HepG2 (cell line): Measurements from ENCODE around the gene PIK3CA. TPM values are rescaled to one million over a fixed set of nuclear protein-coding genes. Genes with fewer than 3 reads are reported as not detected.
A peak's percentile ranks its signal among the peaks of the same experiment; 100 is the strongest.
"Not testable (repeated sequence)": the region's sequence is repeated elsewhere in the genome, so short reads cannot be mapped to it uniquely, and the experiment has no call there.

Source experiments
- ATAC-seq: fragments of 200-7000 bp; cut with Tn5 transposase; 3 replicates; pipeline ENCODE4 v1.9.1; 2020; ENCODE audit warnings: mild to moderate bottlenecking, moderate library complexity
- BruUV-seq: library from RNA; stranded (reverse); fragments of 400-500 nt; replicated peaks from 2 replicates; lab custom pipeline; 2021; lab: Mats Ljungman, UMichigan
- CTCF ChIA-PET: fragments of 300-600 bp; formaldehyde crosslinking; extraction: SDS; loops from one replicate; lab custom pipeline; 2021; ENCODE audit warnings: low total read pairs, inconsistent platforms, low intra/inter-chr PET ratio; lab: Yijun Ruan, JAX
- POLR2A ChIA-PET: fragments of 350-600 bp; sonication (Branson Sonifier 250); formaldehyde crosslinking; loops from one replicate; lab custom pipeline; 2020; ENCODE audit warnings: antibody characterized with exemption, inconsistent platforms; lab: Yijun Ruan, JAX
- DNase-seq: peaks from one replicate; pipeline ENCODE4 v3.0.0-alpha.2; 2015; ENCODE audit warnings: low spot score
- FAIRE-seq: peaks from 3 replicates; lab custom pipeline; 2011; peaks lifted over from hg19 to GRCh38; lab: Jason Lieb, UNC
- H2AFZ ChIP-seq: one replicate; pipeline ENCODE4 v1.6.1; 2011; ENCODE audit warnings: low read length, inconsistent platforms
- H3K27ac ChIP-seq: fragments of 300-600 bp; 3 replicates; pipeline ENCODE4 v1.8.0; 2011; ENCODE audit warnings: mixed run types, mild to moderate bottlenecking, mixed read lengths, low read length, inconsistent platforms; ENCODE audit not compliant: insufficient read depth; ENCODE audit errors: extremely low read length
- H3K27me3 ChIP-seq, 2 experiments: fragments of 200-600 bp in 1 of 2; 2 replicates in 1 of 2; 3 replicates in 1 of 2; pipeline versions ENCODE4 v1.6.0 to v1.8.0; 2011; ENCODE audit warnings: low read length in 2 of 2, mild to moderate bottlenecking in 2 of 2, moderate library complexity in 2 of 2, inconsistent platforms in 1 of 2; ENCODE audit not compliant: insufficient read depth in 2 of 2, control insufficient read depth in 1 of 2
- H3K36me3 ChIP-seq, 2 experiments: fragments of 200-600 bp in 1 of 2; replicated peaks in 1 of 2; 2 replicates in 1 of 2; 3 replicates in 1 of 2; pipeline versions ENCODE4 v1.5.1 to v1.8.0; 2011; ENCODE audit warnings: low read length in 2 of 2, inconsistent platforms in 1 of 2; ENCODE audit not compliant: insufficient read depth in 2 of 2, control insufficient read depth in 1 of 2
- H3K4me1 ChIP-seq: 2 replicates; pipeline ENCODE4 v1.5.1; 2012; ENCODE audit warnings: low read length, inconsistent platforms; ENCODE audit not compliant: insufficient read depth
- H3K4me2 ChIP-seq: 2 replicates; pipeline ENCODE4 v1.6.0; 2011; ENCODE audit warnings: low read depth, low read length, inconsistent platforms
- H3K4me3 ChIP-seq, 3 experiments: fragments of 200-600 bp in 1 of 3; sonication (generic), shearing (Covaris generic) in 1 of 3; replicated peaks in 1 of 3; 2 replicates each; pipeline ENCODE4 v1.5.1; 2011 to 2016; ENCODE audit warnings: low read length in 3 of 3, inconsistent platforms in 2 of 3, low read depth in 2 of 3, mild to moderate bottlenecking in 2 of 3, control low read depth in 1 of 3, mixed read lengths in 1 of 3; ENCODE audit not compliant: insufficient read depth in 1 of 3
- H3K79me2 ChIP-seq: one replicate; pipeline ENCODE4 v1.6.1; 2011; ENCODE audit warnings: low read length, inconsistent platforms; ENCODE audit not compliant: insufficient read depth
- H3K9ac ChIP-seq: 2 replicates; pipeline ENCODE4 v1.6.0; 2011; ENCODE audit warnings: mild to moderate bottlenecking, low read depth, low read length, inconsistent platforms; ENCODE audit not compliant: insufficient read depth
- H3K9me3 ChIP-seq: 2 replicates; pipeline ENCODE4 v1.5.1; 2012; ENCODE audit warnings: mild to moderate bottlenecking, low read length
- H4K20me1 ChIP-seq: 2 replicates; pipeline ENCODE4 v1.6.0; 2011; ENCODE audit warnings: inconsistent platforms, mild to moderate bottlenecking, low read length, moderate library complexity; ENCODE audit not compliant: insufficient read depth
- SMC3 ChIP-seq: IDR thresholded peaks from 2 replicates; pipeline ENCODE4 v1.6.1; 2011; ENCODE audit warnings: low read length, improper control_type of control experiment
- STAG1 ChIP-seq: sonication (generic); formaldehyde crosslinking; IDR thresholded peaks from 2 replicates; pipeline ENCODE4 v1.4.0; 2020; ENCODE audit warnings: missing genetic modification reagents
- THAP11 ChIP-seq: IDR thresholded peaks from 2 replicates; pipeline ENCODE4 v1.6.1; 2016; ENCODE audit warnings: missing biosample characterization, missing genetic modification reagents
- WGBS: methylation state at CpG from one replicate; pipeline ENCODE4 v1.1.6; 2017; ENCODE audit warnings: low lambda C conversion rate; 5-methylcytosine and 5-hydroxymethylcytosine counted together
- in situ Hi-C: cut with HindIII; loops from 2 replicates; pipeline ENCODE4 v1.10.0; 2017; ENCODE audit warnings: low pct_unique_long_range_greater_than_20kb; ENCODE audit not compliant: extremely low pct_ligation_motif_present
- intact Hi-C: fragments of 100-400 bp; cut with micrococcal nuclease; formaldehyde crosslinking; loops from one replicate; pipeline ENCODE4 v1.10.0; 2022; ENCODE audit not compliant: unreplicated experiment
- polyA plus RNA-seq, 8 experiments: library from polyadenylated mRNA; depleted of rRNA in 3 of 8; stranded (reverse) in 7 of 8; unstranded in 1 of 8; fragments of >200 nt; fragmentation: Illumina TruSeq in 4 of 8; extraction: Trizol in 4 of 8; gene quantifications; 2 replicates each; pipeline versions ENCODE4 v1.2.1 to v1.2.3, GENCODE V29; 2011 to 2016; ENCODE audit warnings: low read depth in 4 of 8, missing spikeins in 1 of 8, mixed read lengths in 1 of 8; ENCODE audit not compliant: insufficient read depth in 1 of 8
- total RNA-seq, 5 experiments: library from RNA; depleted of rRNA; stranded (reverse); fragments of >200 nt; fragmentation: Illumina TruSeq; extraction: Trizol; gene quantifications; 2 replicates each; pipeline ENCODE4 v1.2.3, GENCODE V29; 2016; ENCODE audit warnings: low read depth in 1 of 5
- TF ChIP-seq, protein P1 (sequence below): sonication (generic); formaldehyde crosslinking; IDR thresholded peaks from 2 replicates; pipeline ENCODE4 v1.5.0; 2020; ENCODE audit warnings: mild to moderate bottlenecking, missing genetic modification reagents, moderate library complexity

Gene PIK3CA
- total and polyA plus RNA-seq, 2 of the 13 experiments (the other 11 are each of a cell fraction or from before 2014, with no cell fraction given), result 5.7 to 11.4 TPM

GRCh38 chr3:179272385-179272784 is 124.2 kb downstream of the PIK3CA start:
- no peaks in the 10 kb centered on the region for H3K36me3 ChIP-seq
- DNase-seq (no peak), ATAC-seq (peak; percentile 60), FAIRE-seq (no peak)
- H3K27me3 ChIP-seq, result no peaks in the 10 kb centered on the region; a peak in 1 of 5 replicates
- H3K4me3 ChIP-seq, result no peak overlapping the region
- BruUV-seq, result no TSS peak
- H3K79me2 ChIP-seq, result no peaks in the 10 kb centered on the region
- no peak overlapping the region for H3K4me2 ChIP-seq
- TF ChIP-seq, protein P1, sequence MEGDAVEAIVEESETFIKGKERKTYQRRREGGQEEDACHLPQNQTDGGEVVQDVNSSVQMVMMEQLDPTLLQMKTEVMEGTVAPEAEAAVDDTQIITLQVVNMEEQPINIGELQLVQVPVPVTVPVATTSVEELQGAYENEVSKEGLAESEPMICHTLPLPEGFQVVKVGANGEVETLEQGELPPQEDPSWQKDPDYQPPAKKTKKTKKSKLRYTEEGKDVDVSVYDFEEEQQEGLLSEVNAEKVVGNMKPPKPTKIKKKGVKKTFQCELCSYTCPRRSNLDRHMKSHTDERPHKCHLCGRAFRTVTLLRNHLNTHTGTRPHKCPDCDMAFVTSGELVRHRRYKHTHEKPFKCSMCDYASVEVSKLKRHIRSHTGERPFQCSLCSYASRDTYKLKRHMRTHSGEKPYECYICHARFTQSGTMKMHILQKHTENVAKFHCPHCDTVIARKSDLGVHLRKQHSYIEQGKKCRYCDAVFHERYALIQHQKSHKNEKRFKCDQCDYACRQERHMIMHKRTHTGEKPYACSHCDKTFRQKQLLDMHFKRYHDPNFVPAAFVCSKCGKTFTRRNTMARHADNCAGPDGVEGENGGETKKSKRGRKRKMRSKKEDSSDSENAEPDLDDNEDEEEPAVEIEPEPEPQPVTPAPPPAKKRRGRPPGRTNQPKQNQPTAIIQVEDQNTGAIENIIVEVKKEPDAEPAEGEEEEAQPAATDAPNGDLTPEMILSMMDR (CRISPR knock-in tag), result peak; percentile 62
- peak; percentile 55 for TF ChIP-seq STAG1 (CRISPR knock-in tag)
- TF ChIP-seq SMC3, result peak; percentile 39; the same call in 1 of the 2 replicates
- TF ChIP-seq THAP11, result no peak
- H3K9ac ChIP-seq, result no peak overlapping the region
- H3K9me3 ChIP-seq, result no peaks in the 10 kb centered on the region
- 47% methylated on average over 3 of the region's 3 CpGs for WGBS
- H2AFZ ChIP-seq, result no peak overlapping the region
- in situ Hi-C loops (no loop called here), intact Hi-C loops (loop anchor here (1.0 kb wide), 2 partner anchors 125 to 167 kb away; no protein-coding TSS in a partner anchor)
- H3K4me1 ChIP-seq, result peaks cover 20% of the 10 kb centered on the region
- ChIA-PET POLR2A (no interaction called here), CTCF (interaction anchor here (0.9 to 2.1 kb wide), 2 partner anchors 125 to 257 kb away, joined by 4 to 7 read pairs; partner anchors contain the start of gene PIK3CA)
- no peaks in the 10 kb centered on the region for H4K20me1 ChIP-seq
- H3K27ac ChIP-seq, result no peak overlapping the region

DNA sequence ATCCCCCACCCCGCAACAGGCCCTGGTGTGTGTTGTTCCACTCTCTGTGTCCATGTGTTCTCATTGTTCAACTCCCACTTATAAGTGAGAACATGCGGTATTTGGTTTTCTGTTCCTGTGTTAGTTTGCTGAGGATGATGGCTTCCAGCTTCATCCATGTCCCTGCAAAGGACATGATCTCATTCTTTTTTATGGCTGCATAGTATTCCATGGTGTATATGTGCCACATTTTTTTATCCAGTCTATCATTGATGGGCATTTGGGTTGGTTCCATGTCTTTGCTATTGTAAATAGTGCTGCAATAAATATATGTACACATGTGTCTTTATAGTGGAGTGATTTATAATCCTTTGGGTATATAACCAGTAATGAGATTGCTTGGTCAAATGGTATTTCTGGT is 126.3 kb downstream of the PIK3CA start:
- H3K4me3 ChIP-seq, H3K4me2 ChIP-seq, H3K4me1 ChIP-seq, H3K27me3 ChIP-seq, H3K27ac ChIP-seq, CTCF ChIA-PET, H3K36me3 ChIP-seq, POLR2A ChIA-PET, FAIRE-seq, H3K9me3 ChIP-seq, DNase-seq, ATAC-seq, H4K20me1 ChIP-seq, H3K9ac ChIP-seq, BruUV-seq, intact Hi-C loops, H3K79me2 ChIP-seq, H2AFZ ChIP-seq, in situ Hi-C loops: not testable (repeated sequence)
- 36% methylated on average over 2 of the region's 2 CpGs for WGBS
